Right renal pelvis (tissue), 4 donors: ENCODE results near the gene TAF4. TPM values are rescaled to one million over a fixed set of nuclear protein-coding genes. Genes with fewer than 3 reads are reported as not detected.
"Not testable (repeated sequence)": the region's sequence is repeated elsewhere in the genome, so short reads cannot be mapped to it uniquely, and the experiment has no call there.

Source experiments
- DNase-seq, 4 donors: peaks; one replicate each; pipeline ENCODE4 v3.0.0-alpha.2; 2013; ENCODE audit warnings: low read depth in 4 of 4, low spot score in 3 of 4, missing footprints in 1 of 4
- polyA plus RNA-seq, 4 donors: library from polyadenylated mRNA; unstranded; fragments of 120-200 nt; gene quantifications; one replicate each; pipeline ENCODE4 v1.2.1, GENCODE V29; 2013; ENCODE audit not compliant: insufficient read length in 4 of 4

The TAF4 gene, protein sequence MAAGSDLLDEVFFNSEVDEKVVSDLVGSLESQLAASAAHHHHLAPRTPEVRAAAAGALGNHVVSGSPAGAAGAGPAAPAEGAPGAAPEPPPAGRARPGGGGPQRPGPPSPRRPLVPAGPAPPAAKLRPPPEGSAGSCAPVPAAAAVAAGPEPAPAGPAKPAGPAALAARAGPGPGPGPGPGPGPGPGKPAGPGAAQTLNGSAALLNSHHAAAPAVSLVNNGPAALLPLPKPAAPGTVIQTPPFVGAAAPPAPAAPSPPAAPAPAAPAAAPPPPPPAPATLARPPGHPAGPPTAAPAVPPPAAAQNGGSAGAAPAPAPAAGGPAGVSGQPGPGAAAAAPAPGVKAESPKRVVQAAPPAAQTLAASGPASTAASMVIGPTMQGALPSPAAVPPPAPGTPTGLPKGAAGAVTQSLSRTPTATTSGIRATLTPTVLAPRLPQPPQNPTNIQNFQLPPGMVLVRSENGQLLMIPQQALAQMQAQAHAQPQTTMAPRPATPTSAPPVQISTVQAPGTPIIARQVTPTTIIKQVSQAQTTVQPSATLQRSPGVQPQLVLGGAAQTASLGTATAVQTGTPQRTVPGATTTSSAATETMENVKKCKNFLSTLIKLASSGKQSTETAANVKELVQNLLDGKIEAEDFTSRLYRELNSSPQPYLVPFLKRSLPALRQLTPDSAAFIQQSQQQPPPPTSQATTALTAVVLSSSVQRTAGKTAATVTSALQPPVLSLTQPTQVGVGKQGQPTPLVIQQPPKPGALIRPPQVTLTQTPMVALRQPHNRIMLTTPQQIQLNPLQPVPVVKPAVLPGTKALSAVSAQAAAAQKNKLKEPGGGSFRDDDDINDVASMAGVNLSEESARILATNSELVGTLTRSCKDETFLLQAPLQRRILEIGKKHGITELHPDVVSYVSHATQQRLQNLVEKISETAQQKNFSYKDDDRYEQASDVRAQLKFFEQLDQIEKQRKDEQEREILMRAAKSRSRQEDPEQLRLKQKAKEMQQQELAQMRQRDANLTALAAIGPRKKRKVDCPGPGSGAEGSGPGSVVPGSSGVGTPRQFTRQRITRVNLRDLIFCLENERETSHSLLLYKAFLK
- 10 to 100 TPM; 16.7 to 20.9 (median 17.7) TPM for polyA plus RNA-seq

DNA sequence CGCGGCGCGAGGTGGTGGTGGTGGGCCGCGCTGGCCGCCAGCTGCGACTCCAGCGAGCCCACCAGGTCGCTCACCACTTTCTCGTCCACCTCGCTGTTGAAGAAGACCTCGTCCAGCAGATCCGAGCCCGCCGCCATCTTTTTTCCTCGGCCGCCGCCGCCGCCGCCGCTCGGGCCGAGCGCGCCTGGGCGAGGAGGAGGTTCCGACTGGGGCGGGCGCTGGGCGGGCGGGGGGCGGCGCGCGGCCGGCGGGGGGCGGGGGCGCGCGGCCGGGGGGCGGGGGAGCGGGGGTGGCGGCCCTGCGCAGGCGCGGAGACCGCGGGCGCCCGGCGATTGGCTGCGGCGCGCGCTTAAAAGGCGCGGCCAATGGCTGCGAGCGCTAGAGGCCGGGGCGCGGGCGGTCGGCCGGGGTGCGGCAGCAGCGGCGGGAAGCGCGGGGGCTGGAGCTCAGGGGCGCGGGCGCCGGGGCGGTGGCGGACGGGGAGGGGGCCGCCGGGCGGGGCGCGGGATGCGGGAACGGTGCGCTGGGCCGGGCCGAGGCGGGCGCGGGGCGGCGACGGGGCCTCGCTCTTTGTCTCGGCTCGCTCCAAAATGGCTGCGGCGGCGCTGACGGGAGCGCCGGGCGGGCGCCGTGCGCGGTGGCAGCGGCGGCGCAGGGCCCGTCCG lies at the start of gene TAF4:
Gene TAF4, minus strand, starts transcription at position 208 of the 665 bp plus-strand sequence. Its CDS starts 71 bp downstream, at position 137.
- no peak for DNase-seq

DNA sequence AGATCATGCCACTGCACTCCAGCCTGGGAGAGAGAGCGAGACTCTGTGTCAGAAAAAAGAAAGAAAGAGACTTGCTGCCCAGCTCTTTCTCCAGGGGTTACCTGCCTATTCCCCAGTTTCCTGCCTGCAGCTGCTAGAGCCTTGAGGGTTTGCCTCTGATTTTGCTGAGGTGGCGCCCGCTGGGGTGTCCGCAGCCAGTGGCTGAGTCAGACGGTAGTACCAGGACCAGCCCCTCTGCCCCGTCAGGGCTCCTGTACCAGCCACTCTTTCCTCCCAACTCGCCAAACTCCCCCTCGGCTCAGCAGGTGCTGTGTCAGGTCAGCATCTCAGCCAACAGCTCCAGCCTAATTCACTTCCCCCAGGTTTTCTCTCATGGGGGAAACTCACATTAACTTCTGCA lies 49.2 kb upstream of the TAF4 start:
- no peak for DNase-seq

DNA sequence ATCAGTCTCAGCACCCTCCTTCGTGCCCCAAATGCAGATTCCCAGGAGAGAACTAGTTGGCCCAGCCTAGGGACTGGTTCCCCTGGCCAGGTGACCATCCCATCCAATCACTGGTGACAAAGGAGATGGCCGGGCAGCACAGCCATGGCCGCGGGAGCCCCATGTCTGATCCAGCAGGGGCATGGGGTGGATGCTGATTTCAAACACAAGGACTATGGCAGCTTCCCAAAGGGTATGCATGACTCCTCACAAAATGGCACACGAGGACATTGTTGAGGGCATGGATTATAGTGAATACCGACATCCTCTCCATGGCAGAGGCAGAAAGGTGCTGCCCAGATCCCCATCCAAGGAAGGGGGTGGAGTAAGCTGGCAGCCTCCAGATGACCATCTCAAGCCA lies 46.7 kb upstream of the TAF4 start:
- DNase-seq = no peak

DNA sequence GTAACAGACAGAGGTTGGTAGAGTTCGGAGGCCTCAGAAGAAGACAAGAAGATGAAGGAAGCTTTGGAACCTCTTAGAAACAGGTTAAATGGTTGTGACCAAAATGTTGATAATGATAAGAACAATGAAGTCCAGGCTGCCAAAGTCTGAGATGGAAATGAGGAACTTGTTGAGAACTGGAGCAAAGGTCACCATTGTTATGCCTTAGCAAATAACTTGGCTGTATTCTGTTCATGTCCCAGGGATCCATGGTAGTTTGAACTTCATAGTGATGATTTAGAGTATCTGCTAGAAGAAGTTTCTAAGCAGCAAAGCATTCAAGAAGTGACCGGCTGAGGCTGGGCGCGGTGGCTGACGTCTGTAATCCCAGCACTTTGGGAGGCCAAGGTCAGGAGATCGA lies 45.5 kb upstream of the TAF4 start:
- DNase-seq = no peak

DNA sequence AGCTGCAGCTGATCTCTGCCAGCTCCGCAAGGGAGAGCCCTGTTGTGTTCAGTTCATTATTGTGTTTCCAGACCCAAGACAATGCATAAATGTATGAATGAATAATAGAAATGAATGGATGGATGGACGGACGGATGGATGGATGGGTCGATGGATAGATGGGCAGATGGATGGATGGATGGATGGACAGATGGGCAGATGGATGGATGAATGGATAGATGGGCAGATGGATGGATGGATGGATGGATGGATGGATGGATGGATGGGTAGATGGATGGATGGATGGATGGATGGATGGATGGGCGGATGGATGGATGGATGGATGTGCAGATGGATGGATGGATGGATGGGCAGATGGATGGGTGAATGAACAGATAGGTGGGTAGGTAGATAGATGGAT lies 39.9 kb upstream of the TAF4 start:
- DNase-seq = no peak

DNA sequence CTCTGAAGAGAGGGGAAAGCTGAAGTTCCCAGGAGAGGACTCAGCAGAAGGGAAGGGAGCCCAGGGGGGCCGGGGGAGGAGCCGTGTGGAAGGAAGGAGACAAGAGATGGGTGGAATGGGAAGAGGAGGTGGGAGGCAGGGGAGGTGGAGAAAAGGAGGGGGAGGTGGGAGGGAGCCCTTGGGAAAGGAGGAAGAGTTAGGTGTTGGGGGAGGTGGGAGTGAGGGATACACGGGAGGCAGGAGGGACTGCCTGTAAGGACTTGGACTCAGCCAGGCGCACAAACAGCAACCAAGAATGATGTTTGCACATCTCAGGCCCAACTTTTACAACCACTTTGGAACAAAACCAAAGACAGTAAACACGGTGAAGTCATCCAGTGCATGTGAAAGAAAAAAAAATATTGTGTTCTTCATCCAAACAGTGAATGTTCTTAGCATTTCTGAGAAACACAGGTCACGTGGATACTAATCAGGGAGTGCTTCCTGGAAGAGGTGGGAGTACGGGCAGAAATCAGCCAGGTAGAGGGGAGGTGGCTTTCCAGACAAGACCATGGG lies 39.2 kb upstream of the TAF4 start:
- no peak for DNase-seq

DNA sequence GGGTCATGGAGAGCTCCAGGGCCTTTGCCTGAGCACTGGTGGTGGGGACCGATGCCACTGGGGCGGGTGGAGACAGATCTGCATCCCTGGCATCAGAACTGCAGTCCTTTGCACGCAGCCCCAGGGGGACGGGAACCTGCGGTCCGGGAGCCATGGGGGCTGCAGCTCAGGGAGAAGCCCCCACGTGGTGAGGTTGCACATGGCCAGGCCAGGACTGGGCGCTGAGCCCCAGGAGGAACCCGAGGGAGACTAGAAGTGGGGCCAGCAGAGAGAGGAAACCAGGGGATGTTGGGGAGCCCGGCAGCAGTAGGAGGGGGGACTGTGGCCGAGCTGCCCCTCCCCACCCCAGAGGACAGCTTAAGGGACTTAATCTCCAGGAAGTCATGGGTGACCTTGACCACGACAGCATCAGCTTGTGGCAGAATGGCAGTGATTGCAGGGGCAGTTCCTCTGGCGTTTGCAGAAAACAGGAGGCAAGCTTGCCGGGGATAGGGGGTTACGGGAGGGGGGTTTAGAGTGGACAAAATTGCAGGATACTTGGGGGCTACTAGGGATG lies 38.6 kb upstream of the TAF4 start:
- DNase-seq = no peak

DNA sequence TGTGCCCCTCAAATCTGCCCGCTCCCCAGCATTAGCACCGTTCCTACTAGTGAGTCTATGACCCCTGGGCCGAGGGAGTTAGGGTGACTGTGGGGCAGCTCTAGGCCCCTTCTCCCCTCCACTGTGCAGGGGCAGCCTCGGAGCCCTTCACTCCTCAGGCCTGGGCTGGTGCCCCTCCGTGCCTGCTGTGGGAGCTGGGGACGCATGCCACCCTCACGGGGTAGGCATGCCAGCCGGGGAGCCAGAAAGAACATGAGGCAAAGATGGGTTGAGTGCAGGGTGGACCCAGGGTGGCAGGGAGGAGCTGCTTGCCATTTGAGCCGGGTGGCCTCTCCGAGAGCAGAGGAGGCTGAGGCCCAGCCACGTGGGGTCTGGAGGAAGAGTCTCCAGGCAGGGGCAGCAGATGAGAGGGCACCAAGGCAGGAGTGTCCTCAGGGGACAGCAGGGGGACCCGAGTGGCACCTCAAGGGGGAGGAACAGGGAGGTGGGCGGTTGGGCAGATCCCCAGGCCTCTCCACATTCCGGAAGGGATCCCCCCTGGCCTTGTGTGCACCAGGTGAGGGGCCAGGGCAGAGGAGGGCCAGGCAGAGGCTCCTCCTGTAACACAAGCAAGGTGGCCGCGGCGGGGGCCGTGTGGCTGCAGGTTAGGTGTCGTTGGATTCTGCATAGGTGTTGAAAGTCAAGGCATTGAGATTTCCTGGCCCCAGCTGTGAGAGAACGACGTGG lies 38.0 kb upstream of the TAF4 start:
- no peak for DNase-seq

DNA sequence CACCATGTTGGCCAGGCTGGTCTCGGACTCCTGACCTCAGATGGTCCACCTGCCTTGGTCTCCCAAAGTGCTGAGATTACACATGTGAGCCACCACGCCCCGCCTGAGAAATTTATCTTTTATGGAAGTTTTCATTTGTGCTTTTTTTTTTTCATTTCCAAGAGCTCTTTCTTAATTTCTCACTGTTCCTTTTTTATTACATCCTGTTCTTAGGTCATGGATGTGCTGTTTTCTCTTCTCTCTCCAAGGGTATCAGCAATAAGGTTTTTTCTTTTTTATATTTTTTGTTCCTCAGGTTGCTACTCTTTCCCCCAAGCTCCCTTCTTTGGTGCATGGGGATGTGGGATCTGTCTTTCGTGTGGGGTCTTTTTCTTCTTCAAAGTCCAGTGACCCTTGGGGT lies 35.4 kb upstream of the TAF4 start:
- DNase-seq = no peak

DNA sequence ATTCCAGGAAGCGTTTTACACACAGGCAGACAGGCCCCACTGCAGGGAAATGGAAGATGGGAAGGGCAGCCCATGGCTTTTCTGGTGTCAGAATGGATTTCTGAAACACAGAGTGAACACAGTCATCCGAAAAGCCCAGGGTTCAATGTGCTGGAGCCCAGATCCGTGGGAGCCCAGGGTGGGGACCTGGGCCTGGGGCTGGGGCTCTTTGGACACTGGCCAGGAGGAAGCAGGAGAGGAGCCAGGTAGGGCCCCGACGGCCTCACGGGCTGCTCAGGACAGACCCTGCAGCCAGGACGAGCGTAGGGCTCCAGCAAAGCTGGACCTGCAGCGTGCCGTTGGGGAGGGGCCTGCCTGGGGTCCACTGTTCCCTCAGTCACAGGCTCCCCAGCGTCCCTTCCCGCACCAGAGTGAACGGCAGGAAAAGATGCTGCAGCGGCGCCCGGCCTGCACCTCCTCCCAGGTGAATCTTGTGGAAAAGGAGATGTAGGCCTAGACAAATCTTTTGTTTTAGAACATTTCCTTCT lies 32.3 kb upstream of the TAF4 start:
- DNase-seq = no peak

DNA sequence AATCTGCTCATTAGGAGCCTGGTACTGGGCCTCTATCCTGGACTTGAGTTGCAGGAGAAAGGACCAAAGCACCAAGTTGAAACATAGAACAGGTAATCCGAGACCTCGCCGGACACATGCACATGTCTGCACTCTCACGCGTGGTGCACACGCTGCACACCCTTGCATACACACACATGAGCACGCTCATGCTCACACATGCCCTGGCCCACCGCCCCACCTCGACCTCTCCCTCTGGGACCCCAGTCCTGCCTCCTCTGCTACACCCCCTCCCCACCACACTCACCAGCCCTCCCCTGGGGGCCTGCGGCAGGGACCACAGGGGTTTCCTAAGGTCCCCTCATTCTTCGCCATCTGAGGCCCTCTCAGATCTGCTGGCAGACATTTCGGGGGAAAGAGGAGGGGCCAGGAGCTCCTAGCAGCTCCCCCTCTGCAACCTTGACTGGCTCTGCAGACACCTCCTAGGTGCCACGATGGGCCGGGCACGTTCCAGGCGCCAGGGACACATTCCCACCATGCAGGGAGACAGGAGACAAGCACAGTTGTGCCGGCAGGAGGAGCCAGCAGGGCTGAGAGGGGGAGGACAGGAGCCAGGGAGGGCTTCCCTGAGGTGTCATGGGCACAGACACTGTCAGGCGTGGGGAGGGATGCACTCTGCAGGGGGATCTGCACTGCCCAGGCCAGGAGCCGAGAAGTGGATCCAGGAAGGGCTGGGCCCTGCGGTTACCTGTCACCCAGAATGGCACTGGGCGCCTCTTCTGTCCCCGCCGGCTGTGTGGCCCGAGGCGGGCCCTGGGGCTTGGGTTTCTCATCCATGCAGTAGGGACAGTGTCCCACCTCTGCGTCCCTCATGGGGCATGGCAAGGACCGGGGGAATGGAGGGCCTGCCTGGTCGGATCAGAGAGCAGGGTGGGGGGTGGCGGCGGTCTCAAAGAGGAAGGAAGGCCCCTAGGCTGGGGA lies 31.0 kb upstream of the TAF4 start:
- no peak for DNase-seq

DNA sequence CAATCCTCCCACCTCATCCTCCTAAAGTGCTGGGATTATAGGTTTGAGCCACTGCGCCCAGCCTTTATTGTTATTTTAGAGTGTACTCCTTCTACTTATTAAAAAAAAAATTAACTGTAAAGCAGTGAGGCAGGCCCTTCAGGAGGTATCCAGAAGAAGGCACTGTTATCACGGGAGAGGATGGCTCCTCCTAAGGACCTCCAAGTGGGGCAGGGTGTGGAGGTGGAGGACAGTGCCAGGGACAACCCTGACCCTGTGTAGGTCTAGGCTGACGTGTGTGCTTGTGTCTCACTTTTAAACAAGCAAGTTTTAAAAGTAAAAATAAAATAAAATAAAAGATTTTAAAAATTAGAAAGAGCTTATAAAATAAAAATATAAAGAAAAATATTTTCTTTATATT lies 23.7 kb upstream of the TAF4 start:
- no peak for DNase-seq

DNA sequence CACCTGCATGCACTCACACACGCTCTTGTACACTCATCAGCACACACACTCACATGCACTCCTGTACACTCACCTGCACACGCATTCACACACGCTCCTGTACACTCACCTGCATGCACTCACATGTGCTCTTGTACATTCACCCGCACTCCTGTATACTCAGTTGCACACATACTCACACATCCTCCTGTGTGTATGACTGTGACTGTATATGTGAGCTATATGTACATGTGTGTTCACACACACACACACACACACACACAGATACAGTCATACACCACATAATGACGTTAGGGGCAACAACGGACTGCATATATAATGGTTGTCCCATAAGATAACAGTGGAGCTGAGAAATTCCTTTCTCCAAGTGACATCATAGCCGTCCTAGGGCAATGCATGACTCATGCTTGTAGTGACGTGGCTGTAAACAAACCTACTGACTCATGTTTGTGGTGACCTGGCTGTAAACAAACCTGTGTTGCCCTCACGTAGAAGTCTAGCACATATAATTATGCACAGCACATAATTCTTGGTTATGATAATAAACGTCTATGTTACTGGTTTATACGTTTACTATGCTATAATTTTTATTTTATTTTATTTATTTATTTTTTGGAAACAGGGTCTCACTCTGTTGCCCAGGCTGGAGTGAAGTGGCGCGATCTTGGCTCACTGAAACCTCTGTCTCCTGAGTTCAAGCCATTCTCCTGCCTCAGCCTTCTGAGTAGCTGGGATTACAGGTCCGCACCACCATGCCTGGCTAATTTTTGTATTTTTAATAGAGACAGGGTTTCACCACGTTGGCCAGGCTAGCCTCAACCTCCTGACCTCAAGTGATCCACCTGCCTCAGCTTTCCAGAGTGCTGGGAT lies 22.8 kb upstream of the TAF4 start:
- no peak for DNase-seq

DNA sequence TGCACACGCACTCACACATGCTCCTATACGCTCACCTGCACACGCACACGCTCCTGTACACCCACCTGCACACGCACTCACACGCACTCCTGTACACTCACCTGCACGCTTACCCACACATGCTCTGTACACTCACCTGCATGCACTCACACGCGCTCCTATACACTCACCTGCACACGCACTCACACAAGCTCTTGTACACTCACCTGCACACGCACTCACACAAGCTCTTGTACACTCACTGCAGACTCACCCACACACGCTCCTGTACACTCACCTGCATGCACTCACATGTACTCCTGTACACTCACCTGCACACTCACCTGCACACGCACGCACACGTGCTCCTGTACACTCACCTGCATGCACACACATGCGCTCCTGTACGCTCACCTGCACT lies 22.0 kb upstream of the TAF4 start:
- DNase-seq = no peak

DNA sequence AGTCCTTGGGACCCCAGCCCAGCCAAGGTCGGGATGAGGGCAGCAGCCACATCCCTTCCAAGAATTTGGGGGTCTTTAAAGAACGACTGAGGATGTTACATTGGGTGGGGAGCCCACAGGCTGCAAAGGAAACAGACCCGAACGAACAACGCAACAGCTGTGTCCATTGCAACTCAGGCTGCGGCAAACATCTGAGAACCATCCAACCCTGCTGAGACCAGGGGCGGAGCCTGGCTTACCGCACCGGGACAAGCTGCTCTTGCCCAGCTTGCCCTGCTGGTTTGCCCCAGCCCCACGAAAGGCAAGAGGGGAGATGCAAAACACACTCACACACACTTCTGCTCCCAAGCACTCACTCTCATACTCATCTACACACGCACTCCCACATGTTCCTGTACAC lies 21.5 kb upstream of the TAF4 start:
- DNase-seq = no peak

DNA sequence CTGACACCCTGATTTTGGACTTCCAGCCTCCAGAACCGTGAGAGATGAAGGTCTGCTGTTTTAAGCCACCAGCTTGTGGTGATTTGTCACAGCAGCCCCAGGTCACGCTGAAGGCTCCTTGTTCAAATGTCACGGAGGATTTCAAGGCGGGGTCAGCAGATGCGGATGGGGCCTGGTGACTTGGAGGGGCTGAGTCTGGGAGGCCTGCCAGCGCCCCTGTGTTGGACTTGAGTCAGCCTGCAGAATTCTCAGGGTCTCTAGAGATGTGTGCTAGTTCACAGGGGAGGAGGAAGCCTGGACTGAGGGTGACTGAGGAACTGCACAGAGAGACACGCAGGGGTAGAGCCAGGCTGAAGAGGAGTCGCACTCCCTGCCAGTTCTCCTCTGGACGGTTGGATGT lies 19.5 kb upstream of the TAF4 start:
- no peak for DNase-seq

DNA sequence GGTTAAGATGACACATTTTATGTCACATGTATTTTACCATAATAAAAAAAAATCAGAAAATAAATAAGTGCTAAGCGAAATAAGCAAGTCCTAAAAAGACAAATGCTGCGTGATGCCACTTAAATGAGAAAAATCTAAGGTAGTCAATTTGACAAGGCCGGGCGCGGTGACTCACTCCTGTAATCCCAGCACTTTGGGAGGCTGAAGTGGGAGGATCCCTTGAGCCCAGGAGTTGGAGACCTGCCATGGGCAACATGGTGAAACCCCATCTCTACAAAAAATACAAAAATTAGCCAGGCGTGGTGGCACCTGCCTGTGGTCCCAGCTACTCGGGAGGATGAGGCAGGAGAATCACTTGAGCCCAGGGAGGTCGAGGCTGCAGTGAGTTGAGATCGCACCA lies 18.5 kb upstream of the TAF4 start:
- not testable (repeated sequence) for DNase-seq
